Measurements from ENCODE around the gene CAMTA1. TPM values are rescaled to one million over a fixed set of nuclear protein-coding genes. Genes with fewer than 3 reads are reported as not detected.

Gene CAMTA1
- total RNA-seq, 1 experiment from 2014 or later = 85.2 TPM

DNA sequence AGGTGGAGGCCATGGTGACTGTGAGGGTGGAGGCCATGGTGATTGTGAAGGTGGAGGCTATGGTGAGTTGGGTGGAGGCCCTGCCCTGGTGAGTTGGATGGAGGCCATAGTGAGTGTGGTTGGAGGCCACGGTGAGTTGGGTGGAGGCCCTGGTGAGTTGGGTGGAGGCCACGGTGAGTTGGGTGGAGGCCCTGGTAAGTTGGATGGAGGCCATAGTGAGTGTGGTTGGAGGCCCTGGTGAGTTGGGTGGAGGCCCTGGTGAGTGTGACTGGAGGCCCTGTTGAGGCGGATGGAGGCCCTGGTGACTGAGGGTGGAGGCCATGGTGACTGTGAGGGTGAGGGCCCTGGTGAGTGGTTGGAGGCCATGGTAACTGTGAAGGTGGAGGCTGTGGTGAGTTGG, 860.9 kb downstream of the CAMTA1 start:
- no peaks in the 10 kb centered on the region for H3K27me3 ChIP-seq (replicated peaks; ENCODE audit: insufficient read depth, low read depth, low read length, poor library complexity)
- intact Hi-C loops (cut with micrococcal nuclease; ENCODE audit: unreplicated experiment) = loop anchor here (2.0 to 10.0 kb wide), 6 partner anchors 191 to 919 kb away; no protein-coding TSS in a partner anchor
- CTCF ChIA-PET = no interaction called here
- no peak for DNase-seq (ENCODE audit: low spot score)
- H3K36me3 ChIP-seq (ENCODE audit: insufficient read depth, low read length, poor library complexity, severe bottlenecking) = no peaks in the 10 kb centered on the region
- peaks cover 8% of the 10 kb centered on the region for H3K4me1 ChIP-seq (ENCODE audit: insufficient read depth, low read length, poor library complexity, severe bottlenecking)
- no peak overlapping the region for H3K27ac ChIP-seq (ENCODE audit: low read depth, low read length, poor library complexity, severe bottlenecking)
- BruUV-seq (replicated peaks) = no TSS peak
- POLR2A ChIA-PET (ENCODE audit: low non-redundant PET) = no interaction called here
- no peaks in the 10 kb centered on the region for H3K9me3 ChIP-seq (ENCODE audit: low read depth, low read length, poor library complexity, severe bottlenecking)
- no peak overlapping the region for H3K4me3 ChIP-seq (ENCODE audit: low read depth, low read length, poor library complexity, severe bottlenecking)
- no peak for TF ChIP-seq EZH2 (IDR thresholded peaks at IDR 0.05; ENCODE audit: borderline replicate concordance, low read depth, low read length, poor library complexity, severe bottlenecking)
- no peak for TF ChIP-seq CTCF (conservative IDR thresholded peaks at IDR 0.05; ENCODE audit: low read depth, low read length)

GRCh38 chr1:7646981-7647901, 862.0 kb downstream of the CAMTA1 start:
- Histone ChIP-seq H3K9me3 (ENCODE audit: low read depth, low read length, poor library complexity, severe bottlenecking) (no peaks in the 10 kb centered on the region), H3K4me3 (ENCODE audit: low read depth, low read length, poor library complexity, severe bottlenecking) (no peak overlapping the region), H3K4me1 (ENCODE audit: insufficient read depth, low read length, poor library complexity, severe bottlenecking) (peaks cover 8% of the 10 kb centered on the region), H3K27me3 (replicated peaks; ENCODE audit: insufficient read depth, low read depth, low read length, poor library complexity) (no peaks in the 10 kb centered on the region), H3K36me3 (ENCODE audit: insufficient read depth, low read length, poor library complexity, severe bottlenecking) (no peaks in the 10 kb centered on the region), H3K27ac (ENCODE audit: low read depth, low read length, poor library complexity, severe bottlenecking) (no peak overlapping the region)
- CTCF ChIA-PET = interaction anchor here (0.7 to 1.6 kb wide), 5 partner anchors 14 to 606 kb away, joined by 3 to 14 read pairs (median 4); no protein-coding TSS in a partner anchor
- TF ChIP-seq CTCF (conservative IDR thresholded peaks at IDR 0.05; ENCODE audit: low read depth, low read length) = peak; percentile 98
- no peak for TF ChIP-seq EZH2 (IDR thresholded peaks at IDR 0.05; ENCODE audit: borderline replicate concordance, low read depth, low read length, poor library complexity, severe bottlenecking)
- peak; percentile 68 for DNase-seq (ENCODE audit: low spot score)
- no TSS peak for BruUV-seq (replicated peaks)
- intact Hi-C loops (cut with micrococcal nuclease; ENCODE audit: unreplicated experiment) = loop anchor here (2.0 to 10.0 kb wide), 6 partner anchors 192 to 920 kb away; no protein-coding TSS in a partner anchor
- POLR2A ChIA-PET (ENCODE audit: low non-redundant PET) = no interaction called here

- peaks cover 8% of the 10 kb centered on the region for H3K4me1 ChIP-seq (ENCODE audit: insufficient read depth, low read length, poor library complexity, severe bottlenecking)
- intact Hi-C loops (cut with micrococcal nuclease; ENCODE audit: unreplicated experiment) = loop anchor here (5.0 to 10.0 kb wide), 5 partner anchors 354 to 922 kb away; no protein-coding TSS in a partner anchor
- H3K9me3 ChIP-seq (ENCODE audit: low read depth, low read length, poor library complexity, severe bottlenecking) = no peaks in the 10 kb centered on the region
- TF ChIP-seq EZH2 (IDR thresholded peaks at IDR 0.05; ENCODE audit: borderline replicate concordance, low read depth, low read length, poor library complexity, severe bottlenecking) = no peak
- TF ChIP-seq CTCF (conservative IDR thresholded peaks at IDR 0.05; ENCODE audit: low read depth, low read length) = no peak
- ChIA-PET POLR2A (ENCODE audit: low non-redundant PET) (no interaction called here), CTCF (interaction anchor here (0.5 kb wide), 1 partner anchor 543 kb away, joined by 3 read pairs; no protein-coding TSS in a partner anchor)
- no peak for DNase-seq (ENCODE audit: low spot score)
- no peaks in the 10 kb centered on the region for H3K36me3 ChIP-seq (ENCODE audit: insufficient read depth, low read length, poor library complexity, severe bottlenecking)
- H3K27me3 ChIP-seq (replicated peaks; ENCODE audit: insufficient read depth, low read depth, low read length, poor library complexity) = no peaks in the 10 kb centered on the region
- H3K27ac ChIP-seq (ENCODE audit: low read depth, low read length, poor library complexity, severe bottlenecking) = no peak overlapping the region
- no peak overlapping the region for H3K4me3 ChIP-seq (ENCODE audit: low read depth, low read length, poor library complexity, severe bottlenecking)
- BruUV-seq (replicated peaks) = no TSS peak
Observed at GRCh38 chr1:7648761-7649384, 863.6 kb downstream of the CAMTA1 start.

Measured in A673 (cell line).